KG1 (cell line): ENCODE measurements around the gene LRRC4C.

Experiments
- DNase-seq: peaks from one replicate; lab custom pipeline; 2025; lab: John Stamatoyannopoulos, UW

Gene LRRC4C

DNA sequence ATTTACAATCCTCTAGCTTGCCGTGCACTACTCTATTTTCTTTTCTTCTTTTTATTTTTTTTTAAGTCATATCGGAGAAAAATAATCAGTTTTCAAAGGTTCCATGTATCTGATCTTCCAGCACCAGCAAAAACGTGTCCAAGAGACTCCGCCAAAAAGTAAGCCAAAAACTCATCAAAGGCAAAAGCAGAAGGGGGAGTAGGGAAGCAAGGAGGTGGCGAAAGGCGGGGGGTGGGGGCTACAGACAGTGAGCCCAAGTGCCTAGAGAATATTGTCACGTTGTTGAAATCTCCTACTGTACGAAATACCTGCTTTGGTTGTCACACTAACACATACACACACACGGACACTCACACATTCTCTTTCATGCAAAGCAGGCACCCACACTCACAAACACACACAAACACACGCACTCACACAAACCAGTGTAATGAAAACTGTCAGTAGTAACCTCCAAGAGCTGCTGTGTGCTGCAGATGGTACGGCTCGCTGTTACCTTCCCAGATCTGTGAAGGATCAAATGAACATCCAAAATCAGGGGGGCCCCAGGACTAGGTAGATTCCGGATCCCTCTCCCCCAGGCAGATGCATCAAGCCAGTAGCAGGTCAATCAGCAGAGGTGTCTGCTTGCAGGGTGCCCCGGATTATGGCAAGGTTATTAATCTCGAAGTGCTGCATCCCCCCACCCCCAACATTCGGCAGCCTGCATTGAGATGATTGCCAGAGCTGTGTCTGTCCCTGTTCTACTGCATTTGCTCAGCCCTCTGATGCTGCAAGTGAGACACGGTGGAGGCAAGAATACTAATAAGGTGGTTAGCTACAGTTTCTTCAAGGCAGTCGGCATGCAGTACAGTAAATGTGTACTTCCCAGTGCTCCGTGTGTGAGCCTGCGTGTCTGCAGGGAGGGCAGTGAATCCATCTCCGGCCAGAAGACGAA is at the start of gene LRRC4C:
Gene LRRC4C, minus strand, starts transcription at position 188 of the 937 bp plus-strand sequence.
- no peak for DNase-seq

DNA sequence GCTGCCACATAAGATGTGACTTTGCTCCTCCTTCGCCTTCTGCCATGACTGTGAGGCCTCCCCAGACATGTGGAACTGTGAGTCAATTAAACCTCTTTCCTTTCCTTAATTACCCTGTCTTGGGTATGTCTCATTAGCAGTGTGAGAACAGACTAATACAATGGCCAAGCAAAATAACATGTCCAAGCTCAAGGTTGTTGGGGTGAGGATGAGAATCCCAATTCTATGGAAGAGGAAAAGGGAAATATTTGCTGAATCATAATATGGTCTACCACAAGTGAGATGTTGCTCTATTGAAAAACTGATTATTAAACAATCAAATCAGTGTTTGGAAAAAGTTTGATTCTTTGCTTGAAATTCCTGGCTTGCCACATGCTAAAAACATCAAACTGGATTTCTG is 48.7 kb upstream of the LRRC4C start:
- no peak for DNase-seq

DNA sequence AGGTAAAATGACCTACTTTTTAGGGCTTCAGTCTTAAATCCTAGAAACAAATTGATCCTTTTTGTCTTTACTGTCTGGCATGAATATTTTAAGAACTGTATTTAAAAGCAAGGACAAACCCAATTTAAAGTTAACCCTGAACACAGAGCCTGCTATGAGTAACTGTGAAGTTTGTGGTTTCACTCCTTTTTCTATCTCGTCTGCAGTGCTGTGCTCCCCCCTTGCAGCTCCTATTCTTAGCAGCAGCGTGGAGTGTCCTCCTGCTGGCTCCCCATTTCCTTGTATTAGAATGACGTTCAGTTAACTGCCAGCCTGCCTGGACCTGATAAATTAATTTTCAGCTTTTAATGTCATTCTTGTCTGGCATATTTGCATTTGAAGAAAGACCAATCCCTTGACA is 40.0 kb upstream of the LRRC4C start:
- DNase-seq: no peak

DNA sequence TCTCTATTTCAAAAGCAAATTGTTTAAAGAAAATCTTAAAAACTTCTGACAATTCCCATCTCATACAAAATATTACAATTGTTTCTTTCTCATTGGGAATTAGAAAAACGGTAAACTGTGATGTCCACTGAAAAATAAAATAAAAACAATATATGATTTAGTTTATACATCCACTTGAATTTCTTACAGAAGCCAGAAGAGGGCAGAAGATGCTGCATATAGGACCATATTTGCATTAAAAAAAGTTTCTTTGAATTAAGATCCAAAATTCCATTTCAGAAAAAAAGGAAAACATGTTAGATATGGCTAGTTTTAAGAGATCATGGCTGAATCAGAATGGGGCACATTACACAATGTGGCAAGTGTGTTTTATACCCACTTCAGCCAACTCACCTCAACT is 39.3 kb upstream of the LRRC4C start:
- DNase-seq: no peak

DNA sequence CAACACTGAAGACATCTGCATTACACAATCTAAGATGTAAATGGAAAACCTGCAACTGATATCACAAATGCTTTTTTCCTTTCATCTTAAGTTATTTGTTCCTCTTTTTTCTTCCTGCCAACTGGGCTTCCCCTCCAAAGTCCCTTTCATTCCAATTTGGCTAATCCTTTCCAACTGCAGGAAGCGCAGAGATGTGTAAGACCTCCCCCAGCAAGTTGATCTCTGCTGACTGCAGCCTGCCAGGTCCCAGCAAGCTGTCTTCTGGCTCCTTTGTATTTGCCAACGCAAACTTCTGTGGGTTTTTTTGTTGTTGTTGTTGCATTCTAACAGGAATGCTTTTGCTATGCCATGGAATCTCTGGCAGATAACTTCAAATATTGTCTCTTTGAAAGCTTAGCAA is 38.5 kb upstream of the LRRC4C start:
- DNase-seq: no peak

DNA sequence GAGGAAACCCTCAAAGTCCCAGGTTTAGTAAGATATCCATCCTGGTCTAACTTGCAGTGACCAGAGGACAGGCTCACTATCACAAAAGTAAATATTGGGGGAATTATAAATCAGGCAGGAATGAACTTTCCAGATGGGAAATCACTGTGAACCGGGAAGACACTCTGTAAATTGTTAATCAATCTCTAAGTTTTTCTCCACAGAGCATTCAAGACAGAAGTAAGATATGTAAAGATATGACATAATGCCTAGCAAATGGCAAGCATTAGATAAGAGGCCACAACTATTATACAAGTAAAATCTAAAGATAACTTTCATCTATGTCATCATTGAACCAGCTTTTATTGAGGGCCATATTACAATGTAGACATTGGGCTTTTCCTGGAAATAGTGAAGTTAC is 35.3 kb upstream of the LRRC4C start:
- no peak for DNase-seq

DNA sequence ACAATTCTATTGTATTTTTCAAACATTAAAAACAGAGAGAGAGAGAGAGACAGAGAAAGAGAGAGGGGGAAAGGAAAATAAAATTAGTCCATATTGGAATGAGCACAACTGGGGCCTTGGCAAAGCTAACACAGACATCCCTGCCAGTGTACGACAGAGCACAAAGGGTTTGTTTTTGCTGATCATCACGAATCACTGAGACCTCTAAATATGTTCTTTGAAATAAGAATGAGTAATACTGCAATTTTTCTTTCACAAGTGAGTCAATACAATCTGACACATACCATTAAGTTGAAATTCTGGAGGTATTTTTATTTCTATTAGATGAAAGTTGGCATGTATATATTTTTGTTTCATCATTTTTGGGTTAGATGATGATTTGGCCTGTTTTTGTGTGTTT is 27.0 kb upstream of the LRRC4C start:
- no peak for DNase-seq

DNA sequence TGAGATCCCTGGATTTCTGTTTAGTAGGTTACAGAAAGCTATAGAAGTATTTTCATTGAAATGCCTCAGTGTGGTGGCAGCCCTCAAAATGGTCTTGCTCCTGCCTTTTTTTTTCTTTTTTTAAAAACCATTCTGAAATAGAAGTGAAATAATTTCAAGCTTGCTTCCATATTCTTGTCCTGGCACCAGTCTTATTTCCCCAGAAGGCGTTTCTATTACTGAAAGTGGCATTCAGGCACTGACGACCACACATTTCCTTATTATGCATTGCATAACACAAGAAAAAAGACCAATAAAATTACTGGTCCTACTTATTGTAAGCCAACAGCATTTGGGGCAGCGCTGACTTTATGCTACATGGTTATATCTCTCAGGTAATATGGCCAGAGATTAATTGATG is 24.5 kb upstream of the LRRC4C start:
- DNase-seq: no peak

DNA sequence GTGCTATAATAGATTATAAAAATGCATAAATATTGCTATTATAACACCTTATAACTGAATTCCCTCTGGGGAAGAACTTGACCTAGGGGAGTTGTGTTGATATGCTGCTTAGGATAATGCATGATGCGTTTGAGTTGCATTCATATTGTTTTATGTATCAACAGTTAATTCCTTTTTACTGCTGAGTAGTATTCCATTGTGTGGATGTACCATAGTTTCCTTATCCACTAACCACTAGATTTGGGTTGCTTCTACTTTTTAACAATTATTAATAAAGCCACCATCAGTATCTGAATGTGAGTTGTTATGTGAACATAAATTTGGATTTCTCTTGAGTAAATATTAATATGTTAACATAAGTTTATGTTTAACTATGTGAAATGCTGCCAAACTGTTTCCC is 19.7 kb upstream of the LRRC4C start:
- DNase-seq: no peak

DNA sequence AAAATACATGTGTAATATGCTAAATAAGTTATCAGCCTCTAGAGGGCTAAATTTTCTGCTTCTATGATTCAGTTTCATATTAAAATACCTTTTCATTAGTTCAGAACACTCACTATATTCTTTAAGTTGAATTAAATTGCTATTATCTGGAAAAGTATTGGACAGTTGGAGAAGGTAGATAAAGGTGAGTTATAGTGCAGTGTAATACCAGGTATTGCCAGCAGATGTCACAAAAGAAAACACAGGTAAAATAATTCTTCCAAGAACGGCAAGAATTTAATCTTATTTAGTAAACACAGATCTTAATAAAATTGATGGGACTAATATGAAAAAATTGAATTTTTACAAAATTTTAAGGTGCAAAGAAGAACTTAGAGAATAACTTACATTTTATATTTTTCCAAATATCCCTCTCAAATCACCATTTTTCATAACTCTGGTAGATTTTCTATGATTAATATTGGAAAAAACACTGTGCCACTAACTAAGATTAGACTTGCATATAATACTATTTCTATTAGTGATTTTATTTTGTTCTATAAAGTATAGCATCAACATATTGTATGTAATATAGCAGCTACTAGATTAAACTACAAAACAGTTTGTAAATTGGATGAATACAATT is 1.7 kb upstream of the LRRC4C start:
- DNase-seq: peak; percentile 2

DNA sequence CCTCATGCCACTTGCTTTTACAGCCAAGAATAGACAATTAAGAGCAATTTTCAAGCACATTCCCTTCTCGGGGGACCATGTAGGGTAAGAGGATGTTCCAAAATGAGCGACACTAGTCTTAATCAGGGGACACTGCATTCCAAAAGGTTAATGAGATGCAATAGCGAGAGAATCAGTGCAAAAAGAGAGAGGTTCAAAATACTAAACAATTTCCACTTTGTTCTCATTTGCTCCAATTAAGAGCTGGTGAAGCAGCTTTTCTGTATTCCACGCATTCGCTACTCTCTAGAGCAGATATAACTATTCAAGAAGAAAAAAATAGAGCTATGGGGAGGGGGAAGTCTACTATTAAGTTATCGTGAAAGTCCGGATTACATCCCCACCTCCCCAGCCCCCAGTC is 811 bp downstream of the LRRC4C start:
- DNase-seq: no peak

DNA sequence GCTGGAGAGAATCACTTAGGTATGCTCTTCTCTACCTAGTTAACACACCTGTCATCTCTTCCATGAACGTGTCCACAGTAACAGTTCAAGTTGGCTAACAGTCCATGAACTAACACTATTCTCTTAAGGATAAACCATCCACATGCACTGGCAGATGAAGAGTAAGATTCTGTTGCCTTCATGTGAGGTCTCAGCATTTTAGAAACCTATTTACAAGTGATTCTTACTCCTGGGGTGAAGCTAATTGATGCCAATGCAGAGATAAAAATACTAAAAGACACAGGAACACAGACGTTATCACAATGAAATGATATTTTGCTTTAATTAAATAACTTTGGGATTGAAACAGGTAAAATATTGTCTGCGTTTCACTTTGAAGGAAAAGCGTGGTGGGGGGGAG is 1.3 kb downstream of the LRRC4C start:
- DNase-seq: no peak

DNA sequence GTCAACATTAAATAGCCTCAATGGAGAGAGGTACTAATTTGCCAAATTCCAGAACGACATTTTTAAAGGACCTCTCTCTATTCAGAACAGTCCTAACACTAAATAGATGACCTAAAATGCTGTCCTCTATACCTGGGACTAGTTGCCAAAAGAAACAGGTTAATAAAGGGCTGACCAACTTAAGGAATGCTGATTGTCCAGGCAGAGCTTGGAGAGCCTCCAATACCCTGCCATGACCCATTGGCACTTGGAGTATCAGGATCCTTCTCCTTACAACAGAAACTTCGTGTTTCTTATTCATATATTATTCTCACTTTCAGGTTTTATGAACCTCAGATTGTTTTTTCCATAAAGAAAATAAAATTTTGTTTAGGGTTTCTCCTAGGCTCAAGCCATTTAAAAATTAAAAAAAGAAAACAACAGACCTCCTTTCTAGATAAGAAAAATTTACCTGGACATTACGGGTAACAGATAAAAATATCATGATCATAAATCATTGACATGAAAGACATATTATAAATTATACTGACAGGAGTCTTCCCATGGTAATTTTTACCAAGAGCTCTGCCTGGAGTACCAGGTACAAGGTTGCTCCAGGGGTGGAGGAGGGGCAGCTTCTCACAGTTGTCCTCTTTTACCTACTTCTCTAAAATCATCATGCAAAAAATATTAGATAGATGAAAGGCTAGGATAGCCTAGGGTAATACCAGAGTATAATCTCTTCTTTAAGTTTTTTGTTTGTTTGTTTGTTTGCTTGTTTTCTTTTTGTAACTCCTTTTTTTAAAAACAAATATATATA is 2.0 kb downstream of the LRRC4C start:
- no peak for DNase-seq

DNA sequence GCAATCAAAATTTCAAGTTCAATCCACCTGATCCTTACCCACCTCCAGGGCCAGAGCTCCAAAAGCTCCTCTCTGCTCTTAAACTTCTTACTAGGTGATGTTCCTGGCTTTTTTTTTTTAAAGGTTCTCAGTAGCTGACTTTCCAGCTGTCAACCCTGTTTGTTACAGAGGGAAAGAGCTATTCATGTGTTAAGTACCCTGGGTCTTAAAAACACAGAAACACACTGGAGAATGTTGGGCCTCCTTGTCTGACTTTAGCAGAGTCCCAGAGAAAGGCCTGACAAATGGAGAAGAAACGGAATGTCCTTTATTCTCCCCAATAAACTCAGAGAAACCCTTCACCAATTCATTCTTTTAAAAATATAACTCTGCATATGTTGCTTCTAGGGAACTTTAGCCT is 3.2 kb downstream of the LRRC4C start:
- DNase-seq: no peak

DNA sequence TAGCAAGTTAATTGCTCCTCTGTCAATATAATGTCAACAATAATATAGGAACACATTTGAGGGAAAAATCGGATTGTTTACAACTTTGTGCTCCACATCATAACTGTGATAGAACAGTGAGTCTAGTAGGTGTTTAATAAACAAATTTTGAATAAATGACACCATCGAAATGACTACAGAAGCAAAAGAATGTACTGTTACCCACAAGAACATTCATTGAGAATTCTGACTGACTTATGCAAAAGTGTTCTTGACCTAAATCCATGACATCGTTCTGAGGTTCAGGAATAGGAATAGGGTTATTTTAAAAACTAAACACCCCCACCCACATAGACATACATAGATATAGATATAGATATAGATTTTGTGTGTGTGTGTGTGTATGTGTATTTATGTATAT is 8.4 kb downstream of the LRRC4C start:
- DNase-seq: no peak

DNA sequence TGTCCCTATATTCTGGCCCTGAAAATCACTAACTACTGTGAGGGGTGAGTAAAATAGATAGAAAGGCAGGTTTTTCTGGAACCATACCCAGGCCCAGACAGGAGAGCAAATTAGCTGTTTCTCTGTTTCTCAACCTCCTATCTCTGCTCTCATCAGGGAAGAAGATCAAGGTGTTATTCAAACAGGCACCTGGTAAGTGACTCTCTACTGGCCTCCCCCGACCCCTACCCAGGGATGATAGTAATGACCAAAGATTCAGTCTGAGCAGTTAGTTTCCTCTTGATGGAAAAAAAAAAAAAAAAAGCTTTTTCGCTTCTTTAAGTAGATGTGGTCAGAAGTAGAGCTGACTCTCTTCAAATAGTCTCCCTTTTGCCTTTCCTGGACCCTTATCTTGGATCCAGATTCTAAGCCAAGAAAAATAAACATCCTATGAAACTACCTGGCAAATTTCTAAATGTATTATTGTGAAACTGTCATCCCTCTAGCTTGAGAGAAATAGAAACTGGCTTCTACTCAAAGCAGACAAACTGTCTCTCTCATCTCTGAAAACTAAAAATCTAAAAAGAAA is 9.9 kb downstream of the LRRC4C start:
- DNase-seq: no peak

DNA sequence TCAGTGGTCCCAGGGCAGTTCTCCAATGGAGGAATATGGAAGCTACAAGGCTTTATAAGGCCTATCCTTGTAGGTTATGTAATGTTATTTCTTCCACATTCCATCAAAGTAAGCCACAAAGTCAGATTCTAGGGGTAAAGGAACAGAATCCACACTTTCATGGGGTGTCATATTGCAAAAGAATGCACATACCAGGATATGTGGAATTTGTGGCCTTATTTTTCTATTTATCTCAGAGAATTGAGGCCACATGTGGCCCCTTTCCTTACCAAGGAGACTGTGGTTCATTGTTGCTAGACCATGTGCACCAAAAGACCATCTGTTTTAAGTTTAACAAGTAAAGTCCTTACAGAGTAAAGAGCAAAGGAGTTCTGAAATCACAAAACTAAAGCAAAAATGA is 12.9 kb downstream of the LRRC4C start:
- no peak for DNase-seq

DNA sequence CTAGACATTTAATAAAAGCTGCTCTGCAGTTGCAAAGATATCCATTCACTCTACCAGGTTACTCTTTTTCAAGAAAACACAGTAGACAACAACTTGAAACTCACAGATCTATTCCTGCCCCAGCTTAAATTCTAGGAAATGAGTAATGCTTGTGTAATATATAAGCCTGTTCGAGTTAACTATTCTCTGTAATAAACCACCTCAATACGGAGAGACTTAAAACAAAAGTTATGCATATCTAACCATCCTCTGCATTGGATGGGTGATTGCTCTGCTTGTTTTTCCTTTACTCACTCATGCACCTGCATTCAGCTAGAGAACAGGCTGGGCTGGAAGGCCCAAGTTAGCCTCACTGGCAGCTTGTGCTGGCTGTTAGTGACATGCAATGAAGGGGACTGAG is 13.3 kb downstream of the LRRC4C start:
- DNase-seq: no peak

DNA sequence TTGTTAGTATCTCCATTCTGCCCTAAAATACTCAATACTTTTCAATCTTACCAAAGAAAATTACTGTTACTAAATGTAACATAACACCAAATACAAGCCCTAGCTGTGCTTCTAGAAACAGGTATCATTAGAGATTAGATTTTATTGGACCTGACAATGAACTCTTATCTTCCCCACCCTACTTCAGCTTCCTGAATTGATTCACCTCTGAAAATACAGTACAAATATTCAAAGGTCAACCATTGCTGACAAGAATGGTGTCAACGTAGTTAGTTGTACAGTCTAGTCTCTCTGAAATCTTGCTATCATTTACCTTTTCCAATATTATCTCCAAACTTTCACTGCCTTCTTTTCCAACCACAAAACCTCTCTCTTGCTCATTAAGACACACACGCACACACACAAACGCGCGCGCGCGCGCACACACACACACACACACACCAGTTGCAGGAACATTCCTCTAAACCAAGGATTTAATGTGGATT is 22.4 kb downstream of the LRRC4C start:
- no peak for DNase-seq

DNA sequence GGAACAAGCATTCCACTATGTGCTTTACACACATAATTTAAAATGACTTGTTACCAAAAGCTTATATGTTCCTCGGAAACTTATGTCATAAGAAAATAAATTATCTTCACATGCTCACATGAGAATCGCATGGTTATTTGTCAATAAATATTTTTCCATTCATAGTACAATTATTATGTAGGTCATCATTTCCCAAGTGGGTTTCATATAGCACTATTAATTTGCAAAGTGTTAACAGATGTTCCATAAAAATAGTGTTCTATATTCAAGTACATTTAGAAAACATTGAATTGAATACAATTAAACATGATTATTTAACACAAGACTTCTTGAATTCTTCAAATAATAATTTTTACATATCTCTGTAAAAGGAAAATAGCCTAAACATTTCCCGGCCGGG is 23.9 kb downstream of the LRRC4C start:
- DNase-seq: no peak

DNA sequence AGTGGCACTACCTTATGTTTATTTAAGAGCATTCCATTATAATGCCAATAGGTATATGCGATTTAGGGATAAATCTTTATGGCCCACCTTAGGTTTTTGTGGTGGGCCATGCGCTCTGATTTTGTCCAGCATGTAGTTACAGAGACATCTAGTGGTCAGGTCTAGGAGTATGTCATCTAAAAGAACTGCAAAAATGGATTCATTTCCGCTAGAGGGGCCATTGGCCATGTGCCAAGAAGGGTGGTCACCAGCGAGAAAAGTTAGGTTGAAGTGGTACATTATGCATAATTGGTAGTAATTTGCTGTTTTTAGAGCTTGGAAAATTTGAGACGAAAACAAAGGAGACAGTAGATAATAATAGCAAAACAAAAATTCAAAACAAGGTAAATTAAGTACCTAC is 27.7 kb downstream of the LRRC4C start:
- DNase-seq: no peak

DNA sequence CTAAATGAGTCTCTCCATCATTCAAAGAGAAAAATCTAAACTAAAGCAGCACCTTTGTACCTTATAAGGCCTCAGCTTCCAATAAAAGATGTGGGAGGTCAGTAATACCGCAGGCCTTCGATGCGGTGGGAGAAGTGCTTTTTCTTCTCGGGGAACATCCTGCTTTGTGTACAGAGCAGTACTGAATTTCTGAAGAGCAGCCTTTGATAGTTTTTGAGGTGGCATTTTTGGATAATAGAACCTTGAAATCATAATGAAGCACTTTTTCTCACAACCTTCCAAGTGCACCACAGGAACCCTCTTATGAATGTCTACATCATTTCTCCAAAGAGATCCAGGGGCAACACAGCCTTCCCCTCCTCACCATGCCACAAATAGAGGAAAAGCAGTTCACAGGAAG is 39.6 kb downstream of the LRRC4C start:
- no peak for DNase-seq
